GM19395 (cell line): Measurements from ENCODE around the gene CFC1.
"Not testable (repeated sequence)": the region's sequence is repeated elsewhere in the genome, so short reads cannot be mapped to it uniquely, and the experiment has no call there.

Experiments used
- ATAC-seq: cut with Tn5 transposase; IDR thresholded peaks from one replicate; pipeline ENCODE4 v1.9.1; 2021; ENCODE audit warnings: mild to moderate bottlenecking, moderate library complexity; ENCODE audit not compliant: unreplicated experiment

Gene CFC1

DNA sequence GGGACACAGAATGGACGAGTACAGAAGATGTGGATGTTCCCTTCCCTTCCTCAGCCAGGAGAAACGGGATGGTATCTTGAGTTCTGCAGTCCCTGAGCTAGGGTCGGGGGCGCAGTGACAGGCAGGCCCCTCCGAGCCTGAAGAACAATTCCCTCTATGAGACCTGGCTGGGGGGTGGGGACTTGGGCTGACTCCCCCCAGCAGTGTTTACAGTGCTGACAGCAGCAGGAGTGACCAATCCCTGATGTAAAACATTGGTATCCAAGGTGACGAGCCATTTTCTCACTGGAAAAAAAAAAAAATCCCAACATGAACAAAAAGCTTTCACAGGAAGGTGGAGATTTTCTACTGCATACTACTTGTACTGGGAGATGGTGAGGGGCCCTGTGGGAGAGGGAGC is at the start of gene CFC1:
TSS of gene CFC1 (minus strand) at position 183 of the 400 bp plus-strand sequence. CDS start 288 bp downstream, outside the sequence.
- ATAC-seq = not testable (repeated sequence)

DNA sequence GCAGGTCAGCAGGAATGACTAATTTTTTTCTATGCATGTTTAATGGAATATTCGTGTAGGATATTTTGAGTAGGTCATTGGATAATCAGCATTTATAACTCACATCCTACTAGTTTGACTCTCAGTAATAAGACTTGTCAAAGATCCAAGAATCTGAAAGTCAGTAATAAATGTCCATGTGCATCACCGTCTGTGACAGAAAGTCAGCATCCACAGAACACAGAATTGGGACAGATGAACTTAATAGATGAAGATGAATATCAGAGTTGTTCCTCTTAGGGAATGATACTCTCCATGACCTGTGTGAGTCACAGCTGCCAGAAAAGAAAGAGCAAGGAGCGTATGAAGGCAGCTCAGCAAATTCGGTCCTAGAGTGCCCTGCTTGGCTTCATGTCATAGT is 42.3 kb upstream of the CFC1 start:
- not testable (repeated sequence) for ATAC-seq

DNA sequence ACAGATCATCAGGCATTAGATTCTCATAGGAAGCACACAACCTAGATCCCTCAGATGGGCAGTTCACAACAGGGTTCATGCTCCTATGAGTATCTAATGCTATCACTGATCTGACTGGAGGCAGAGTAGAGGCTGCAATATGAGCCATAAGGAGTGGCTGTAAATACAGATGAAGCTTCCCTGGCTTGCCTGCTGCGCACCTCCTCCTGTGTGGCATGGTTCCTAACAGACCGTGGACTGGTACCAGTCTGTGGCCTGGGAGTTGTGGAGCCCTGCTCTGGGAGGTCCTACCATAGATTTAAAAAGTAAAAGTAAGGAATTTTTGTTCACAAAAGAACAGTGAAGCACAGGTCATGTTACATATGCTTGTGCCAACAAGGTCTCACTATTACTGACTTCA is 39.6 kb upstream of the CFC1 start:
- not testable (repeated sequence) for ATAC-seq

DNA sequence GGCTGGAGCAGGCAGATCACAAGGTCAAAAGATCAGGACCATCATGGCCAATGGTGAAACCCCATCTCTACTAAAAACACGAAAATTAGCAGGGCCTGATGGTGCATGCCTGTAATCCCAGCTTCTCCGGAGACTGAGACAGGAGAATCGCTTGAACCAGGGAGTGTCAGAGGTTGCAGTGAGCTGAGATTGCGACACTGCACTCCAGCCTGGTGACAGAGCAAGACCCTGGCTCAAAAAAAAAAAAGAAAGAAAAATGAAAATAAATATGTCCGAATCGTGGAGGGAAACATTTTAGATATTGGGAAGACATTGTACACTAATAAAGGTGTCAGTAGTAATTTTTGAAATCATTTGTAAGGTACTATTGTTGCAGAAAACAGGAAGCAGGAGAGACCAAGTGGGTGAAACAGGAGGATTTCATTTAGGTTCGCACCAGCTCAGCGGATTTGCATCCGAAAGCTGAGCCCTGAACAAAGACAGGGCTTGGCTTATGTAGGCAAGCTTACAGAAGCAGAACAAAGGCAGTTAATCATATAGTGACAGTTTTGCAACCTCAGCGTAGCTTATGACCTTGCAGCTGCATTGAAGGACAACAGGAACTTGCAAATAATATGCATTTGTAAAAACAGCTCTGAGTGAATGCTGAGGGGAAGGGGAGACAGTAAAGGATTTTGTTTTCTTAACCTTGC is 29.6 kb upstream of the CFC1 start:
- not testable (repeated sequence) for ATAC-seq

DNA sequence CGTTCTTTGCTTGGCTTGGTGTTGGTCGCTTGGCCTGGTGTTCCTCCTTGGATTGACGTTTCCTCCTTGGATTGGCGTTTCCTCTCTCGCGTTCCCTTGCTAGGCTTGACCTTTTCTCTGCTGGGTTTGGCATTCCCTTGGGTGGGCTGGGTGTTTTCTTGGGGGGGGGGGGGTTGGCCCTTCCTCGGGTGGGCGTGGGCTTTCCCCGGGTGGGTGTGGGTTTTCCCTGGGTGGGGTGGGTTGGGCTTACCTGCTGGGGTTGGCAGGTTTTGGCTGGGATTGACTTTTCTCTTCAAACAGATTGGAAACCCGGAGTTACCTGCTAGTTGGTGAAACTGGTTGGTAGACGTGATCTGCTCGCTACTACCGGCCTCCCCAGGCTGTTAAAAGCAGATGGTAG is 11.8 kb upstream of the CFC1 start, which contains the start of gene POTEJ:
TSS of gene POTEJ (plus strand) at position 301 of the 400 bp plus-strand sequence. CDS start at position 394, 93 bp downstream.
- not testable (repeated sequence) for ATAC-seq

DNA sequence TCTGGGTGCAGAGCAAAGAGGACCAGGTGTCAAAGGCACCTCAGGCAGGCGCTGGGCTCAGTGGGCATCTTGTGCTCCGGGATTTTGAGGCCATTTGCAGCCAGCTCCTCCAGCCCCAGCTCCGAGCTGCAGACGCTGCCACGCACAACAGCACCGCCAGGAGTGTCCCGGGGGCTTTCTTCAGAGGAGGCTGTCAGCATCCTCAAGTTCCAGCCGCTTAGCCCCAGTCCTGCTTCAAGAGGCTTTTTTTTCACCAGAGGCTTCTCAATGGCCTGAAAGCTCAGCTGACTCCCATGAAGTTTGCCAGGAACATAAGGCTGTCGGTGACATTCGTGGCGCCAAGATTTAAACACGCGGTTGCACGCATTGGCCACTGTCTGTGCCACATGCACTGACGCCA is 11.1 kb upstream of the CFC1 start:
- ATAC-seq = not testable (repeated sequence)

DNA sequence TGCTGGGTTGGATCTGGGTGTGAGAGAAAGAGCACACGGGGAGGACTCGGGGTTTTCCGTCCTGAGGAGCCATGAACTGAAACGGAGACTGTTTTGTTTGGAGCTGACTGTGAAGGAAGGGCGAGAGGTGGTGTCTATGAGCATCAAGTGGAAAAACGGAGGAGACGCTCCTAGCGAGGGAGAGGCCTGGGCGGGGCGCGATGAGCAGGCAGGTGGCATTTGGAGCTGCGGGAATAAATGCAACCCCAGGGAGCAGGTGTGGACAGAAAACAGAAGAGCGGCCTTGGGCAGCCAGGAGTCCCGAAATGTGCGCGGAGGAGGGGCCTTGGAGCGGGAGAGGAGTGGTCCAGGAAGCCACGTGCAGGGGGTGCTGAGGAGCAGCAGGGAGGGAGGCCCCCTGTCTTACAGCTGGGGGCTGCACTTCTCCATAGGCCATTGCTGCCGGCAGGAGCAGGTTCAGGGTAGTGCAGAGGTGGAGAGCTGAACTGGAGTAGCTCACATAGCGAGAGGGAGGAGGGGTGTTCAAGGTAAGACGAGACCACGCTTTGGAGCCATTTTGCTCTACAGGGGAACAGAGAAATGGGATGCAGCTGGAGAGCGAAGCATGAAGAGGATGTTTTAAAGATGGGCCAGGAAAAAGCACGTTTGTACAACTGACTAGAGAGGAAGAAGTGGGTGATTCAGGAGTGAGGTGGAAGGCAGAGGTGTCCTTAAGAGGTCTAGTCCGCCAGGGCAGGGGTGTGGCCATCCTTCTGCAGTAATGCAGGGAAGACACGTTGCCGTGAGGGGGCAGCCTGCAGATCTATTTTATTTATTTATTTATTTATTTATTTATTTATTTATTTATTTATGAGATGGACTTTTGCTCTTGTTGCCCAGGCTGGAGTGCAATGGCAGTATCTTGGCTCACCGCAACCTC is 9.9 kb upstream of the CFC1 start:
- ATAC-seq = not testable (repeated sequence)

DNA sequence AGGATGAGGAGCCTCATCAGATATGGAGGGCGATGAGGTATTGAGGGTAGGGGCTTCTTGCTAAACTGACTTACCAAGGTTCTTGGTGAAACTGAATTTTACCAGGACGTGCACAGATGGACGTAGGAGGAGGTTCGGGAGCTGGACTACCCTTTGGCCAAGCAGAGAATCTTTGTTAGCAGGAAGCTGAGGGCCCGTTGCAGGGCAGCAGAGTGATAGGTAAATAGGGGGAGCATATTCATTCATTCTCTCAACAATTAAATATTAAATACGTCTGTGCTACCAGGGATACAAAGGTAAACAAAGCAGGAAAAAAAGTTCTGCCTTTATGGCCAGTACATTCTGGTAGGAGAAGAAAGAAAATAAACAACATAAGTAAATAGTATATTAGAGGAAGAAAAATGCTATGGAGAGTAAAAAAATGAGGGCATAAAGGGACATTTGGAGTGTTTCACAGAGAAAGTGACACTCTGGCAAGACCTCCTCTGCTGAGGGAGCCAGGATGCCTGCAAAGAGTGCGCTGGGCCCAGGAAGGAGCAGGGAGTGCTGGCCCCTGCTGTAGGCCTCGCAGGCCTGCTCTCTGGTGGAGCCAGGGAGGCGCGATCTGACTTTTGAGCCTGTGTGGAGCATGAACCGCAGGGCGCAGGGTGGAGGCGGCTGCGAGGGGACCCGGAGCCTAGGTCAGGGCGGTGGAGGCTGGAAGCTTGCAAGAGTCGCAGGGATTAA is 9.1 kb upstream of the CFC1 start:
- not testable (repeated sequence) for ATAC-seq

DNA sequence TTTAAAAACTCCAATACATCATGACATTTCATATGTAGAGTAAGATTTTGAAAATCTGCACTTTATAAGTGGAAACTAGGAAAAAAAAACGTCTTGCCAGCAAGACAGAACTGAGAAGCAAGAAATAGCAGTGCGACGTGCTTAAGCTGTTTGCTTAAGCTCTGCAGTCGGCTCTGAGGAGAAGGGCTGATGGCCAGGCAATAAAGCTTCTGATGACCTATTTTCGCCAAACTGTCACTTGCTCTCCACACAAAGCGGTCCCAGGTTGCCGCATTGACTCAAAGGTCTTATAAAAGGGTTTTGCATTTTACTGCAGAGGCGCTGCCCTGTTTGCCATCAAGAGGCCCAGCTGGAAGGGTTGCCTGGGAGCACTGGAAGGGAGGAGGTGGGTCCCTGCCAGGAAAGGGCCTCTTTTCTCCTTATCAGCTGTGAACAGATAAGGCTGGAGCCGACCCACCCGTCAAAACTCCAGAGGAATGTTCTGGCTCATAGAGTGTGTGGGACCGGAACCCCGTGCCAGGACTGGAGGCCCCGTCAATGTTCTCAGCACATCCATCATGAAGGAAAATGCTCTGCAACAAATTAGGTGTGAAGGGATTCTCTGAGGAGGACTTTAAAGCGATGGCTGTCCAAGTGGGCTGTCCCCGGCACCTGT is 2.4 kb upstream of the CFC1 start:
- ATAC-seq = not testable (repeated sequence)

DNA sequence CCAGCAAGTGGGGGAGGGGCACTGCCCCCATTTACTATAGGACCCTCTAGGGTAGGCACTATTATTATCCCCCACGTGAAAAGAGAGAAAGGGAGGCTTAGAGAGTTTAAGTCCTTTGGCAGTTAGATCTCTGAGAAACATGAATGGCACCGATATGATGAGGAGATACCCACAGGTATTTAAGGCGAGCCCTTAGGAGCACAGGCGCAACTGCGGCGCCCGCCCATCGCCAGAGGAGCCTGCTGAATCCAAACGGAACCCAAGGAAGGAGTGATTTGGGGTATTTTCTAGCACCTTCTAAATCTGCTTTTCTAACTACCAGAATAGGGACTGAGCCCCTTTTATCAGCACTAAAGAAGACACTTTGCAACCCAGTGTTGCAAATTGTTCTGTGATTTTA is 551 bp upstream of the CFC1 start:
- not testable (repeated sequence) for ATAC-seq

DNA sequence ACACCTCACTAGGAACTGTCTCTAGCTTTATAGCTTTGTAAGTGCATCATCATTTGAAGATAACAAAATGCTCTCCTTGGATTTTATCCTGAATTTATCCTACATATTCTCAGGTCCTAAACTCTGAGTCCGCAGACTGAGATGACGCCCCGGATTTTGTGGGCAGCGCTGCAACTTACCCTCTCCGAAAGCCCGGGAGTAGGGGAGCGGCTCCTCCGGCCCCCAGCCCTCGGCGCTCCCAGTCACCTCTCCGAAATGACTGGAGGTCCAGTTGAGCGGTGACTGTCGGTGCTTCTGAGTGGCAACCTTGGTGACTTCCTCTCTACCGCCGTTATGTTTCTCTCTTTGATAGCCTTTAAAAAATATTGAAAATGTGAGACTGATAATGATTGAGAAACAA is 912 bp downstream of the CFC1 start:
- not testable (repeated sequence) for ATAC-seq

DNA sequence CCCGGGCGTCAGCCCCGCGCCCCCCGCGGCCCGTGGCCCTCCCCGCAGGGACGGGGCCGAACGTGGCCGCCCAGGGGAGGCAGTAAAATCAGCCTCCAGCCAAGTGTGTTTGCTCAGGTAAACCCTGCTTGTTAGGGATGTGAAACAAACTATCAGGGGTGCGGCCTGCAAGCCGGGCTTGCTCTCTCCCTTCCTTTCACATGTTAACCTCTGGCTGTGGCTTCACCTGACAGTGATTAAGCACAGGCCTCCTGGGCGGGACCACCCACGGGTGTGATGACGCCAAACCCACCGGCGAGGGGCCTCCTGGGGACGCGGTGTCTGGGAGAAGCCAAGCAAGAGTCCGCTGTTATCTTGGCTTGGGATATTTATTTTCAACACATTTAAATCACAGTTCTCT is 1.4 kb downstream of the CFC1 start:
- ATAC-seq = not testable (repeated sequence)

DNA sequence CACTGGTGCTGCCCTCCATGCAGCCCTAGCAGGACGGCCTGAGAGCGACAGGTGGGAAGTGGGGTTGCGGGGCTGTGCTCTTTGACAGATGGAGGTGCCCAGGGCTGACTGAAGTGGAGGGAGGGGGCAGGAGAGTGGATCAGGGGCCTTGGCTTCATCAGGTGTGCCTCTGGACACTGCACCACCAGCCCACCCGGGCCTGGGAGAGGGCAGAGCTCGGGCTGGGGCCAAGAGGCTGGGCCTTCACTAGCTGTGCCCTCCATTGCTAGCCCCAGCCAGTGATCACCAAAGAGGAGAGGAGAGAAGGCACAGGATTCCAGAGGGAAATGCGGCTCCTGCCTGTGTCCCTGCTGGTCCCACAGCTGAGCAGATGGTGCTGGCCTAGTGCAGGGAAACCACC is 2.6 kb downstream of the CFC1 start:
- not testable (repeated sequence) for ATAC-seq

DNA sequence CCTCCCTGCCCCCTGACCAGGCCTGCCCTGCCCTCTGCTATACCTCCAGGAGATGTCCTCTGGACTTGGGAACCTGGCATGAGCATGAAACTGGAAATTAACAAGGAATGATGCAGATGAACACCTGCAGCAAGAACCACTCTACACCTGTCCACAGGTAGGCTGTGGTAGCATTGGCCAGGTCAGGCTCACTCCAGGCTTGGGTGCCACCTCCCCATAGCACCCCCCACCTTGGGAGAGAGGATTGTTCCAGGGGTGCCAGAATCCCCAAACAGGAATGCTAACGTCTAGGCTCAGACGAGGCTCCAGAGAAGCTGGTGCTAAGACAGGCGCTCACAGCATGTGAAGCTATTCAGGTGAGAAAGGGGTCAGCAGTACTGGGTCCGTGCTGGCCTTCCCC is 5.4 kb downstream of the CFC1 start:
- ATAC-seq = not testable (repeated sequence)

DNA sequence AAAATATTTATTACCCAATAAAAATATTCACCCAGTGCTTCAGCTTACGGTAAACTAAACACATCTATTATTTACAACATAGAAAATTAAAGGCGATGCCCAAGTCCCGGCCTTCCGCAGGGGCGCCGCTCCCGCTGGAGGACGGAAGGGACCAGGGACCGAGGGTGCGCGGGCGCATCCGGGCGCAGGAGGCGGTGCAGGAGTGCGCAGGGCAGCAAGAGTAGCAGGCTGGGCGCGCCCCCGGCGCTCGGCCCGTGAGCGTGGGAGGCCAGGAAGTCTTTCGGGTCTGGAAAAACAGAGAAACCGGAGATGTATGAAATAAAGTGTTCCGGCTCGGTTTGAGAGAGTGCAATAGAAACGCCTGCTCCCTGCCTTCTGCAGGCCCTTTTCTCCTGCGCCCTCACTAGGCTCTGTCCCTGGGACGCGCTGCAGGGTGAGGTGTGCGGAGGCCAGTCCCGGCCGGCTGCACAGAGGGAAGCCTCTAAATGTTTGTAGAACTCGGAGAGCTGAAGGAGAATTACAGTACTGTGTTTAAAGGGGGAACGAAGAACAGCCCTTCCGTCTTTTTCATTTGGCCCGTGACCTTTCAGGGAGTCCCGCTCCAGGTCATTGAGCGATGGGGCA is 6.5 kb downstream of the CFC1 start:
- ATAC-seq = not testable (repeated sequence)

DNA sequence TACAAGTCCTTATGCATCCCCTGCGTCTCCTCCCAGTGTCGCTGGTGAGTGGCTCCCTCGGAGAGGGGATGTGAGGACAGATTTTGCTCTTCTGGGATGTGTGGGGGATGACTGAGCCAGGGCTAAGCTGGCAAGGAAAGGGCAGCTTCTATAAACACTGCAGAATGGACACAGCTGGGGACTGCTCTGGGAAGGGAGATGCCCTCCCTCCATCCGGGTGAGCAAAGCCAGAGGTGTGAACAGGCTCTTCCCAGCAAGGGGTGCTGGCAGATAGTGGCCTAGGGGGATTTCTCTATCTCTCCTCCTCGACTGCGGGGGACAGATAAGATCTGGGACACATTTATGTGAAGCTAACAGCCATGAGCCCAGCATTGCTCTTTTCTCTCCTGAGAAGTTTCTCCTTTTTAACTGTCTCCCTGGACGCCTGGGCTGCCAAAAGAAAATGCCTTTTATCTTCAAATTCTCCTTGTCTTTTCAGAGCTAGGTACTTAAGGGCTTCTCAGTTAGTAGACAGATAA is 8.5 kb downstream of the CFC1 start:
- ATAC-seq = not testable (repeated sequence)

DNA sequence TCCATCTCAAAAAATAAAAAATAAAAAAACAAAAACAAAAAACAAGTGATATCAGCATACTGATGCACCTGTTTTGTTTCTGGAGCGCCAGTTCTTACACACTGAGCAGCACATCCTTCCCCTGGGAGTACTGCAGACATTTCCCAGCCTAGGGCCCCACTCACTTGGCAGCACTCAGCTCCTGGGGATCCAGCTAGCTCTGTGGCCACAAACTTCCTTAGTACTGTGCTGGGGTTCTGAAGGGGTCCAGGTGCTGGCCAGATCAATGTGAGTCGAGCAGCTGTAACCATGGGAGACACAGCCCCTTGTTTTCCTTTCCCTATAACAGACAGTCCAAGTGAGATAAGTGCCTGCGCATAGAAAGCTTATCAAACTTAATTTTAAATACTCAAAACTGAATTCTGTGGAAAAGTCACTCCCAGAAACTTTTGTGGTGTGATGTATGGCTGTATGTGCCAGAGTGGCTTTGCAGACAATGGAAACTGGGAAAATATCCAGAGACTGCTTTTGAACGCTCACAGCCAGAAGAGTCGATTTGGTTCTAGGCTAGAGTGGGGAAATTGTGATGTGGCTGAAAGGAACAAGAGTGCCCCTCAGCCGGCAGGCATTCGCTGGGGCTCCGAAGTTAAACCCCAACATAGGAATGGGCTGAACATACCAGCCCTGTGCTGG is 9.1 kb downstream of the CFC1 start:
- not testable (repeated sequence) for ATAC-seq

DNA sequence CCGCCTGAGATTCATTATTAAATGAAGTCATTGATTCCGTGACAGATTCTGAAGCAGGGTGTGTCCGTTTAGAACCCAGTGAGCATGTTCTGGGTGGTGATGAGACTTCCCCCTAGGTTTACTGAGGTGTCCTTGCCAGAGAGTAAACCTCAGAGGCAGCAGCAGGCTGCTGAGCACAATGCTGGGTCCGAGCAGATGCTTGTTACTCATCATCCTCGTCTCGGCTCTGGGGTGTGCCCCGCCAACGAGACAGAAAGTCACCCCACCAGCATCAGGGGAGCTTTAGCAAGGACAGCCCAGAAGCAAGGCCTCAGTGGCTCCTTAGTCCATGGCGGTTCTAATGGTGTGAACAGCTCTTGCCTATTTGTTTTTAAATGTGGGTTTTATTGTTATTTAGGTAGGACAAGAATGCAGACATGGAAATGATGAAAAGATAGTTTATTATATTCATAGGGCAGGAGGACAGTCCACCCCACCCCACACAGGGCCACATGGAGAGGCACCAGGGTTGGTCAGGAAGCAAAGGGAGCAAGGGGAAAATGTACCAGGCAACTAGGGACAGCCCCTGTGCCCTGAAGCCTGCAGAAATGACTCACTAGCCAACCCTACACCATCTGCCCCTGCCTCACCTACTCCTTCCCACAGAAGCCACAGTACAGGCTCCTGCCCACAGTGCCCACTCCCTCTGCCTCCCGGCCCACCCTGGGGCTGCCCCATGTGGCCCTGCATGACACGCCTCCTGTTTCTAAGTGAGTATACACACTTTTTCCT is 10.5 kb downstream of the CFC1 start:
- ATAC-seq = not testable (repeated sequence)
